GM21360 (cell line): ENCODE results near the gene KPNB1.
"Not testable (repeated sequence)": the region's sequence is repeated elsewhere in the genome, so short reads cannot be mapped to it uniquely, and the experiment has no call there.

Source experiments
- ATAC-seq: cut with Tn5 transposase; IDR thresholded peaks from one replicate; pipeline ENCODE4 v1.9.1; 2021; ENCODE audit warnings: mild to moderate bottlenecking, moderate library complexity; ENCODE audit not compliant: unreplicated experiment

Gene KPNB1

GRCh38 chr17:47676199-47676472 is 26.4 kb downstream of the KPNB1 start:
- no peak for ATAC-seq

- no peak for ATAC-seq
Observed at GRCh38 chr17:47676510-47677165, 26.9 kb downstream of the KPNB1 start.

GRCh38 chr17:47678196-47678595 is 28.5 kb downstream of the KPNB1 start:
- no peak for ATAC-seq

GRCh38 chr17:47682138-47682537 is 32.4 kb downstream of the KPNB1 start:
- ATAC-seq = no peak

GRCh38 chr17:47682727-47683126 is 33.0 kb downstream of the KPNB1 start:
- not testable (repeated sequence) for ATAC-seq

- no peak for ATAC-seq
Observed at GRCh38 chr17:47684025-47684424, 34.3 kb downstream of the KPNB1 start.

GRCh38 chr17:47684535-47685193 is 34.9 kb downstream of the KPNB1 start:
- no peak for ATAC-seq

GRCh38 chr17:47685556-47686275 is 36.0 kb downstream of the KPNB1 start:
- no peak for ATAC-seq

GRCh38 chr17:47686276-47686635 is 36.5 kb downstream of the KPNB1 start:
- ATAC-seq = no peak

- no peak for ATAC-seq
Observed at GRCh38 chr17:47686664-47687327, 37.1 kb downstream of the KPNB1 start.

GRCh38 chr17:47687328-47687690 is 37.6 kb downstream of the KPNB1 start:
- ATAC-seq = no peak

- no peak for ATAC-seq
Observed at GRCh38 chr17:47687748-47688147, 38.0 kb downstream of the KPNB1 start.

- no peak for ATAC-seq
Observed at GRCh38 chr17:47690121-47690520, 40.4 kb downstream of the KPNB1 start.

GRCh38 chr17:47692137-47692894 is 42.6 kb downstream of the KPNB1 start:
- no peak for ATAC-seq

- no peak for ATAC-seq
Observed at GRCh38 chr17:47692895-47693730, 43.4 kb downstream of the KPNB1 start.

GRCh38 chr17:47693731-47694580 is 44.2 kb downstream of the KPNB1 start, which contains the start of gene TBKBP1:
Gene TBKBP1 (plus strand): TSS chr17:47694161. CDS start chr17:47696113, 1,952 bp downstream.
- ATAC-seq = no peak

- ATAC-seq = no peak
Observed at GRCh38 chr17:47694581-47695428, 45.1 kb downstream of the KPNB1 start.
